ENCODE data around the gene CNTN4. TPM values are rescaled to one million over a fixed set of nuclear protein-coding genes. Genes with fewer than 3 reads are reported as not detected.

CNTN4 gene
- total RNA-seq, 1 experiment from 2014 or later = 1.6 TPM

- Histone ChIP-seq H3K56ac (ENCODE audit: insufficient read length, low read depth, low read length) (no peak overlapping the region), H3K23me2 (ENCODE audit: insufficient read length, low read depth, low read length, poor library complexity, severe bottlenecking) (no peaks in the 10 kb centered on the region), H3K23ac (ENCODE audit: insufficient read length, low read depth, low read length) (no peak overlapping the region), H2AFZ (ENCODE audit: low read length) (no peak overlapping the region), H3K4ac (ENCODE audit: low read depth, low read length) (no peak overlapping the region), H3K9me3 (ENCODE audit: control insufficient read depth, low read depth, low read length) (no peaks in the 10 kb centered on the region), H3K79me1 (ENCODE audit: insufficient read depth, low read depth, low read length, poor library complexity, severe bottlenecking) (no peaks in the 10 kb centered on the region), H3K27me3 (ENCODE audit: insufficient read depth, low read length) (no peaks in the 10 kb centered on the region), H3K4me1 (ENCODE audit: insufficient read depth, low read length) (no peaks in the 10 kb centered on the region), H4K91ac (ENCODE audit: insufficient read length, low read depth, low read length) (no peak overlapping the region), H2BK20ac (ENCODE audit: low read depth, low read length, poor library complexity, severe bottlenecking) (no peak overlapping the region), H2BK5ac (ENCODE audit: insufficient read length, low read length) (no peak overlapping the region), H3K4me2 (ENCODE audit: insufficient read depth, insufficient read length, low read length) (no peak overlapping the region), H2BK120ac (ENCODE audit: low read depth, low read length, poor library complexity, severe bottlenecking) (no peak overlapping the region), H4K20me1 (ENCODE audit: control insufficient read depth, insufficient read depth, insufficient read length) (no peaks in the 10 kb centered on the region), H2AK5ac (ENCODE audit: insufficient read length, low read length) (no peak overlapping the region), H2BK15ac (ENCODE audit: low read depth, low read length) (no peak overlapping the region), H3K27ac (ENCODE audit: insufficient read length, low read depth, low read length) (no peak overlapping the region), H3K79me2 (ENCODE audit: insufficient read depth, low read length) (no peaks in the 10 kb centered on the region), H3K14ac (ENCODE audit: insufficient read depth, low read length) (no peak overlapping the region), H4K5ac (ENCODE audit: insufficient read length, low read depth, low read length) (no peak overlapping the region), H2BK12ac (ENCODE audit: insufficient read length, low read depth, low read length) (no peak overlapping the region), H4K8ac (replicated peaks; ENCODE audit: insufficient read length, low read depth, low read length) (no peak overlapping the region), H3T11ph (ENCODE audit: low read length) (no peak overlapping the region), H3K18ac (ENCODE audit: insufficient read length, low read depth, low read length) (no peak overlapping the region), H3K9ac (ENCODE audit: extremely low read depth, insufficient read length, low read length) (no peak overlapping the region)
- H3K4me3 Mint-ChIP-seq = no peak overlapping the region
- H3K36me3 Mint-ChIP-seq (ENCODE audit: insufficient read depth in 1 of 3, low read depth in 3 of 3) = peaks cover 0 to 7% (median 4%) of the 10 kb centered on the region in 3 experiments; a peak in 4 of 7 replicates
- H3K4me1 Mint-ChIP-seq = peaks cover 0 to 3% of the 10 kb centered on the region in 2 experiments; a peak in 1 of 4 replicates
- H3K9me3 Mint-ChIP-seq = peaks cover 4 to 5% of the 10 kb centered on the region in 2 experiments; a peak in 1 of 5 replicates
- no peaks in the 10 kb centered on the region for H3K27me3 Mint-ChIP-seq (ENCODE audit: low read depth)
- no CpG with 5 or more reads among the region's 4 CpGs for WGBS (ENCODE audit: extremely low coverage, insufficient read length, low lambda C conversion rate)
- DNase-seq = no peak
- no peak overlapping the region for H3K27ac Mint-ChIP-seq
- no peak for TF ChIP-seq CTCF (conservative IDR thresholded peaks at IDR 0.05)
Measured at GRCh38 chr3:2218375-2218774, 119.7 kb downstream of the CNTN4 start.

Data from H9 (cell line).